ENCODE data around the gene KRT82. TPM values are rescaled to one million over a fixed set of nuclear protein-coding genes. Genes with fewer than 3 reads are reported as not detected.

KRT82 gene
- total RNA-seq, 1 experiment from 2014 or later = not detected

DNA sequence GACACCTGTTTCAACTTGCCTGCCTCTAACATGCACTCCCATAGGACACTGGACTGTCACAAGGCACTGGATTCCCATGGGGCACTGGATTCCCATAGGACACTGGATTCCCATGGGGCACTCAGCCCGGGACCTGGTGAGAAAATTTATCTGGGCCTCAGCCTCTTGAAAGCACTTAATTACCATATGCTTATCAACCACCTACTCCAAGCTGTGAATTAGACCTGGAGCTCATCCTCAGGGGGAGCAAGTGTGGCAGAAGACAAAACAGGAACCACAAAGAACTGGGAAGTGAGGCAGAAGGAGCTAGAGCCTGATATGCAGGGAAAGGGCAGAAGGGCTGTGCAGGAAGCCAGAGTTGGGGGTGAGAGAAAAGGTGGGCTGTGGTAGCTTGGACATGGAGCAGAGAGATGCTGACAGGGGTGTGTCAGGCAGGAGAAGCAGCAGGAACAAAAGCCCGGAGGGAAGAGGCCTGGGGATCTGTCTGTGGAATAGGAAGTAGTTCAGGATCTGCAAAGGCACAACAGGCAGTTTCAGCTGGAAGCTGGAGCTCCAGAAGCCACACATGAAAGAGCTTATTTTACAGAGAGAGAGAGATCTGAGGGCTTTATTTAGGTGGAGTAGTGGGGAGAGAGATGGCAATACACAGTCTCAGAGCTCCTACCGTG is 3.1 kb downstream of the KRT82 start:
- Histone ChIP-seq H2BK12ac (ENCODE audit: insufficient read length, low read depth, low read length) (no peak overlapping the region), H4K8ac (replicated peaks; ENCODE audit: insufficient read length, low read depth, low read length) (no peak overlapping the region), H2BK5ac (ENCODE audit: insufficient read length, low read length) (no peak overlapping the region), H2AK5ac (ENCODE audit: insufficient read length, low read length) (no peak overlapping the region), H2BK15ac (ENCODE audit: low read depth, low read length) (no peak overlapping the region), H3K23me2 (ENCODE audit: insufficient read length, low read depth, low read length, poor library complexity, severe bottlenecking) (no peaks in the 10 kb centered on the region), H3K56ac (ENCODE audit: insufficient read length, low read depth, low read length) (no peak overlapping the region), H4K5ac (ENCODE audit: insufficient read length, low read depth, low read length) (no peak overlapping the region), H3K9ac (ENCODE audit: extremely low read depth, insufficient read length, low read length) (no peak overlapping the region), H3K27ac (ENCODE audit: insufficient read length, low read depth, low read length) (no peak overlapping the region), H3T11ph (ENCODE audit: low read length) (no peak overlapping the region), H3K4me1 (ENCODE audit: insufficient read depth, low read length) (peaks cover 1% of the 10 kb centered on the region; the same call in 1 of the 2 replicates), H3K9me3 (ENCODE audit: control insufficient read depth, low read depth, low read length) (no peaks in the 10 kb centered on the region), H3K4ac (ENCODE audit: low read depth, low read length) (no peak overlapping the region), H3K79me2 (ENCODE audit: insufficient read depth, low read length) (no peaks in the 10 kb centered on the region), H2BK120ac (ENCODE audit: low read depth, low read length, poor library complexity, severe bottlenecking) (no peak overlapping the region), H4K20me1 (ENCODE audit: control insufficient read depth, insufficient read depth, insufficient read length) (no peaks in the 10 kb centered on the region), H3K23ac (ENCODE audit: insufficient read length, low read depth, low read length) (no peak overlapping the region), H2BK20ac (ENCODE audit: low read depth, low read length, poor library complexity, severe bottlenecking) (no peak overlapping the region), H3K14ac (ENCODE audit: insufficient read depth, low read length) (no peak overlapping the region), H3K79me1 (ENCODE audit: insufficient read depth, low read depth, low read length, poor library complexity, severe bottlenecking) (no peaks in the 10 kb centered on the region), H2AFZ (ENCODE audit: low read length) (no peak overlapping the region), H4K91ac (ENCODE audit: insufficient read length, low read depth, low read length) (no peak overlapping the region), H3K4me2 (ENCODE audit: insufficient read depth, insufficient read length, low read length) (no peak overlapping the region), H3K27me3 (ENCODE audit: insufficient read depth, low read length) (no peaks in the 10 kb centered on the region; the same call in 1 of the 2 replicates), H3K18ac (ENCODE audit: insufficient read length, low read depth, low read length) (no peak overlapping the region)
- TF ChIP-seq, protein P1, sequence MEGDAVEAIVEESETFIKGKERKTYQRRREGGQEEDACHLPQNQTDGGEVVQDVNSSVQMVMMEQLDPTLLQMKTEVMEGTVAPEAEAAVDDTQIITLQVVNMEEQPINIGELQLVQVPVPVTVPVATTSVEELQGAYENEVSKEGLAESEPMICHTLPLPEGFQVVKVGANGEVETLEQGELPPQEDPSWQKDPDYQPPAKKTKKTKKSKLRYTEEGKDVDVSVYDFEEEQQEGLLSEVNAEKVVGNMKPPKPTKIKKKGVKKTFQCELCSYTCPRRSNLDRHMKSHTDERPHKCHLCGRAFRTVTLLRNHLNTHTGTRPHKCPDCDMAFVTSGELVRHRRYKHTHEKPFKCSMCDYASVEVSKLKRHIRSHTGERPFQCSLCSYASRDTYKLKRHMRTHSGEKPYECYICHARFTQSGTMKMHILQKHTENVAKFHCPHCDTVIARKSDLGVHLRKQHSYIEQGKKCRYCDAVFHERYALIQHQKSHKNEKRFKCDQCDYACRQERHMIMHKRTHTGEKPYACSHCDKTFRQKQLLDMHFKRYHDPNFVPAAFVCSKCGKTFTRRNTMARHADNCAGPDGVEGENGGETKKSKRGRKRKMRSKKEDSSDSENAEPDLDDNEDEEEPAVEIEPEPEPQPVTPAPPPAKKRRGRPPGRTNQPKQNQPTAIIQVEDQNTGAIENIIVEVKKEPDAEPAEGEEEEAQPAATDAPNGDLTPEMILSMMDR (conservative IDR thresholded peaks at IDR 0.05) = no peak
- Mint-ChIP-seq H3K27me3 (ENCODE audit: low read depth) (peaks cover under 1% of the 10 kb centered on the region), H3K36me3 (ENCODE audit: insufficient read depth in 1 of 3, low read depth in 3 of 3) (no peaks in the 10 kb centered on the region; a peak in 1 of 7 replicates), H3K4me3 (no peak overlapping the region), H3K9me3 (peaks cover 3 to 4% of the 10 kb centered on the region in 2 experiments; a peak in 4 of 5 replicates), H3K27ac (peak overlapping the region in 1 of 3 experiments; percentile 10; a peak in 1 of 7 replicates), H3K4me1 (peaks cover 10 to 13% of the 10 kb centered on the region in 2 experiments)
- DNase-seq = no peak
- WGBS (ENCODE audit: extremely low coverage, insufficient read length, low lambda C conversion rate) = no CpG with 5 or more reads among the region's 3 CpGs
